MCF 10A (cell line): ENCODE results near the gene NFATC1. TPM values are rescaled to one million over a fixed set of nuclear protein-coding genes. Genes with fewer than 3 reads are reported as not detected.

Experiments
- BruUV-seq: library from RNA; stranded (reverse); fragments of 400-500 nt; replicated peaks from 2 replicates; lab custom pipeline; 2021; lab: Mats Ljungman, UMichigan
- CTCF ChIA-PET: fragments of 300-600 bp; sonication (Branson Sonifier 250); formaldehyde crosslinking; extraction: SDS; loops from one replicate; lab custom pipeline; 2021; ENCODE audit warnings: antibody characterized with exemption, inconsistent platforms; lab: Yijun Ruan, JAX
- POLR2A ChIA-PET: fragments of 300-600, 350-650 bp; sonication (Branson Sonifier 250); formaldehyde crosslinking; extraction: SDS; loops from one replicate; lab custom pipeline; 2020; ENCODE audit warnings: antibody characterized with exemption, inconsistent platforms; lab: Yijun Ruan, JAX
- DNase-seq: peaks from one replicate; pipeline ENCODE4 v3.0.0-alpha.2; 2018; ENCODE audit not compliant: unreplicated experiment
- H3K27ac Mint-ChIP-seq: one replicate; pipeline ENCODE4 v1.8.0; 2022; ENCODE audit warnings: mild to moderate bottlenecking, low read depth, mixed read lengths; ENCODE audit not compliant: unreplicated experiment
- H3K27me3 Mint-ChIP-seq: one replicate; pipeline ENCODE4 v1.8.0; 2022; ENCODE audit warnings: mixed read lengths; ENCODE audit not compliant: insufficient read depth, unreplicated experiment
- H3K36me3 Mint-ChIP-seq: one replicate; pipeline ENCODE4 v1.8.0; 2022; ENCODE audit warnings: mild to moderate bottlenecking, moderate library complexity, mixed read lengths; ENCODE audit not compliant: insufficient read depth, unreplicated experiment
- H3K4me1 Mint-ChIP-seq: one replicate; pipeline ENCODE4 v1.8.0; 2022; ENCODE audit warnings: mixed read lengths; ENCODE audit not compliant: insufficient read depth, unreplicated experiment
- H3K4me3 Mint-ChIP-seq: one replicate; pipeline ENCODE4 v1.8.0; 2022; ENCODE audit warnings: mild to moderate bottlenecking, moderate library complexity, mixed read lengths; ENCODE audit not compliant: unreplicated experiment
- H3K9me3 Mint-ChIP-seq: one replicate; pipeline ENCODE4 v1.8.0; 2022; ENCODE audit warnings: mixed read lengths; ENCODE audit not compliant: unreplicated experiment
- CTCF ChIP-seq: fragments of 200-600 bp; IDR thresholded peaks from one replicate; pipeline ENCODE4 v1.8.0; 2022; ENCODE audit warnings: antibody characterized with exemption, mild to moderate bottlenecking; ENCODE audit not compliant: unreplicated experiment
- intact Hi-C: fragments of 100-400 bp; cut with micrococcal nuclease; formaldehyde crosslinking; loops from 2 replicates; pipeline ENCODE4 v1.14.1; 2022
- total RNA-seq: library from RNA; stranded (reverse); gene quantifications from 2 replicates; pipeline ENCODE4 v1.2.3, GENCODE V29; 2022

Gene NFATC1
- total RNA-seq, 1 experiment from 2014 or later, result 2.0 TPM

- peak; percentile 89 for TF ChIP-seq CTCF
- Mint-ChIP-seq H3K36me3 (peaks cover 31% of the 10 kb centered on the region), H3K4me3 (no peak overlapping the region), H3K27me3 (no peaks in the 10 kb centered on the region), H3K4me1 (no peaks in the 10 kb centered on the region), H3K9me3 (no peaks in the 10 kb centered on the region), H3K27ac (no peak overlapping the region)
- ChIA-PET POLR2A (no interaction called here), CTCF (interaction anchor here (0.5 to 4.6 kb wide), 26 partner anchors 9 to 1951 kb away, joined by 3 to 65 read pairs (median 4); no protein-coding TSS in a partner anchor)
- intact Hi-C loops, result loop anchor here (1.0 kb wide), 1 partner anchor 263 kb away; no protein-coding TSS in a partner anchor
- peak; percentile 54 for DNase-seq
- no TSS peak for BruUV-seq
Observed at GRCh38 chr18:79380816-79381806, 14.6 kb upstream of the NFATC1 start.

DNA sequence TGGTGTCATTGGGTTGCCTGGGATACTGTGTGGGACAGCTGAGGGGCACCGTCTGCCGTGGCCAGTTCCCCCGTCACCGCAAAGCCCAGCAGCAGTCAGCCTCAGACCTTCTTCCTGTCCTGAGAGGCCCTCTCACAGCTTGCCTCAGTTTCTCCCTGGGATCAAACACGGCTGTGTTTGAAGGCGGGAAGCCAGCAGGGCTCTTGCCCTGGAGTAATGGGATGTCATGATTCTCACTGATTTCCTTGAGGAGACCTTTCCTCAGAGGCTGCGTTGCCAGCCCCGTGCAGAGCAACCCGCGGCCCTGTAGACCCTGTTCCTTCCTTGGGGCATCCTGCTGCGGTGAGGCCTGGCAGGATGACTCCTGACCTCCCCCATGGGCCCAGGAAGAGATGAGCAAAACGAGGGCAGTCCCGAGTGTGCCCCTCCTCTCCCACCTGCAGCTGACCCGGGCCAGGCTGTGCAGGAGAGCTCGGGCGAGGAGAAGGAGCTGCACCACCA lies 13.9 kb upstream of the NFATC1 start:
- CTCF ChIA-PET, result interaction anchor here (0.5 to 4.6 kb wide), 13 partner anchors 9 to 1952 kb away, joined by 3 to 65 read pairs (median 5); no protein-coding TSS in a partner anchor
- no peaks in the 10 kb centered on the region for H3K9me3 Mint-ChIP-seq
- POLR2A ChIA-PET, result no interaction called here
- H3K4me1 Mint-ChIP-seq, result no peaks in the 10 kb centered on the region
- H3K27ac Mint-ChIP-seq, result no peak overlapping the region
- TF ChIP-seq CTCF, result no peak
- BruUV-seq, result no TSS peak
- peaks cover 31% of the 10 kb centered on the region for H3K36me3 Mint-ChIP-seq
- DNase-seq, result no peak
- no peaks in the 10 kb centered on the region for H3K27me3 Mint-ChIP-seq
- intact Hi-C loops, result loop anchor here (1.0 kb wide), 1 partner anchor 262 kb away; no protein-coding TSS in a partner anchor
- H3K4me3 Mint-ChIP-seq, result no peak overlapping the region

DNA sequence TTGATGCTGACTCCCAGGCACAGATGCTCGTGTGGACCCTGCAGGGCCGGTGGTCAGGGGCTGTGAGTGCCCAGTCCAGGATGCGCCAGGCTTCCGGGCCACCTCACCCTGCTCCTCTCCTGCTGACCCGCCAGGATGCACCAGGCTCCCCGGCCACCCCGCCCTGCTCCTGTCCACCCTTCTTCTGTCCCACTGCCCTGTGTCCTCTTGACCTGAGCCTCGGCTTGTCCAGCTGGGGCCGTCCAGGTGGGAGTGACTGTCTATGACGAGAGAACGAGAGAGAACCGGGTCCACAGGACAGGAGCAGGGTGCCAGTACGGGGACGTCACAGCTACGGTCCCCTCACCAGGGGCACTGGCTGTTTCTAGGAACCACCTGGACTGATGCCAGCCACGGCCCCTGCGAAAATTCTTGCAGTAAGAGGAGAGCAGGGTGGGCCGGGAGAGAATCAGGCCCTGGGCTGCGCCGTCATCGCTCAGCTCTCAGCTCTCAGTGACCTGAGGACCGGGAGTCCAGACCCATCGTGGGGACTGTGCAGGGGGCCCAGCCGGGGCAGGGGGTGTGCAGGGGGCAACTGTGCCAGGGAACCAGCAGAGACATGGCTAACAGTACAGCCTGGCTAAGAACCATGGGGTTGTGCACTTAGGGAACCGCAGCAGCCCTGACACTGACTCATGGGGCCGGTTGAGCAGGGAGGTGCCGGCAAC lies 12.9 kb upstream of the NFATC1 start:
- BruUV-seq, result no TSS peak
- CTCF ChIA-PET, result interaction anchor here (0.6 to 4.0 kb wide), 5 partner anchors 9 to 1701 kb away, joined by 3 to 39 read pairs (median 4); no protein-coding TSS in a partner anchor
- H3K4me1 Mint-ChIP-seq, result no peaks in the 10 kb centered on the region
- no peak overlapping the region for H3K27ac Mint-ChIP-seq
- POLR2A ChIA-PET, result no interaction called here
- H3K4me3 Mint-ChIP-seq, result no peak overlapping the region
- no peak for TF ChIP-seq CTCF
- intact Hi-C loops, result no loop called here
- H3K36me3 Mint-ChIP-seq, result peaks cover 29% of the 10 kb centered on the region
- H3K9me3 Mint-ChIP-seq, result no peaks in the 10 kb centered on the region
- no peaks in the 10 kb centered on the region for H3K27me3 Mint-ChIP-seq
- no peak for DNase-seq
